ENCODE results near the gene TTC28. TPM values are rescaled to one million over a fixed set of nuclear protein-coding genes. Genes with fewer than 3 reads are reported as not detected.

TTC28 gene
- total and polyA plus RNA-seq, 2 donors, result 2.0 to 5.5 TPM

DNA sequence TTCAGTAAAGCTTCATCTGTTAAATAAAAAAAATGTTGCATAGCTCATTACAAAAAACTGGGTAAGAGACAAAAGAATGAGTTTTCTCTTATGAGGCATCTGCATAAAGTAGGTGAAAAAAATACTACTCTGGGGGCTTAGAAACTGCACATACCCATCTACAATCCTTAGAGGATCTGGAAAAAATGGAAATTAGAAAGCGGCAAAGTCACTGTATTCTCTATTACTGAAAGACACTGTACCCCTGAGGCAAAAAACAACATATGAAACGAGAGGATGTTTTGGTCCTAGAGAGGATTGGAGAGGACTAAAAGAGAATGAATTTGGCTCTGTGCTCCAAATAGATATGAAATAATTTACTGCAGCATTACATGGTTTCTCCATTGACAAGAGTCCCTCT is 553.8 kb downstream of the TTC28 start:
- Histone ChIP-seq H3K27me3 (ENCODE audit: control insufficient read depth in 2 of 2, insufficient read depth in 1 of 2, low read length in 1 of 2) (no peaks in the 10 kb centered on the region), H3K36me3 (ENCODE audit: control insufficient read depth in 2 of 2, insufficient read depth in 2 of 2, low read length in 1 of 2) (no peaks in the 10 kb centered on the region), H3K4me1 (ENCODE audit: control insufficient read depth in 2 of 2, insufficient read depth in 2 of 2, low read length in 2 of 2) (no peaks in the 10 kb centered on the region), H3K4me3 (ENCODE audit: low read length in 2 of 2) (no peak overlapping the region), H3K27ac (ENCODE audit: low read depth in 1 of 2, low read length in 1 of 2) (no peak overlapping the region), H3K9me3 (ENCODE audit: control insufficient read depth in 2 of 2, insufficient read depth in 1 of 2, low read length in 1 of 2) (no peaks in the 10 kb centered on the region)
- WGBS, result 97% methylated on average over 2 of the region's 2 CpGs
- DNase-seq (ENCODE audit: low read depth in 6 of 9, low spot score in 9 of 9), result no peak

DNA sequence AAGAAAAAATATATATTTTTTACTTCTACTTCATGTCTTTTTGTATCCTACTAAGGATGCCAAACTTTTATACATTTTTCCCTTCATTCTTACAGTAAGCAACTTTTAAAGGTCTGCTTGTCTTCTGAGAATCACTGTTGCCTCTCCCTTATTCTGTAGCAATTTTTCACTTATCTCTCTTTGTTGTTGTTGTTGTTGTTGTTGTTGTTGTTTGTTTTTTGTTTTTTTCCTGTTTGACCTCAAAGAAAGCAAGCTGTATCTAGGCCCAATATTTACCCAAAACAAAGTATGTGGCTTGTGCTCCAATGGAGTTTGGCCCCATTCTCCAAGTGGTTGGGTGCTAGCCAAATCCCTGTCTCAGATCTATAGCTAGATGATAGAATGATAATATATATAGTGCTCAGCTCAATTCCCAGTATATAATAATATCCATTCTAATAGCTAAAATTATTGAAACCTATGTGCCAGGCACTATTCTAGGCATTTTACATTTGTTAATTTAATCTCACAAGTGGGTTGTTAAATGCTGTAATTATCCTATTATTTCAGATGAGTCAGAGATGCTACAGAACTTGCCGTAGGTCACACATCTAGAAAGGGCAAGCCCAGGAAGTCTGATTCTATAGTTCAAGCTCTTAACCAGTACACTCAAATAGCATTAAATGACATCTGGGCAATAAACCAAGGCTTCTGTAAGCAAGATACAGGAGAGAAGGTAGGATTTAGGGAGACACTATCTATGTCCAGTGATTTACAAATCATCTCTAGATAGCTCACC is 555.5 kb downstream of the TTC28 start:
- no peak for DNase-seq (ENCODE audit: low read depth in 6 of 9, low spot score in 9 of 9)
- no peak overlapping the region for H3K4me3 ChIP-seq (ENCODE audit: low read length in 2 of 2)
- 98% methylated on average over 1 of the region's 1 CpG for WGBS
- H3K27ac ChIP-seq (ENCODE audit: low read depth in 1 of 2, low read length in 1 of 2), result no peak overlapping the region
- H3K9me3 ChIP-seq (ENCODE audit: control insufficient read depth in 2 of 2, insufficient read depth in 1 of 2, low read length in 1 of 2), result no peaks in the 10 kb centered on the region
- no peaks in the 10 kb centered on the region for H3K36me3 ChIP-seq (ENCODE audit: control insufficient read depth in 2 of 2, insufficient read depth in 2 of 2, low read length in 1 of 2)
- no peaks in the 10 kb centered on the region for H3K4me1 ChIP-seq (ENCODE audit: control insufficient read depth in 2 of 2, insufficient read depth in 2 of 2, low read length in 2 of 2)
- H3K27me3 ChIP-seq (ENCODE audit: control insufficient read depth in 2 of 2, insufficient read depth in 1 of 2, low read length in 1 of 2), result no peaks in the 10 kb centered on the region

DNA sequence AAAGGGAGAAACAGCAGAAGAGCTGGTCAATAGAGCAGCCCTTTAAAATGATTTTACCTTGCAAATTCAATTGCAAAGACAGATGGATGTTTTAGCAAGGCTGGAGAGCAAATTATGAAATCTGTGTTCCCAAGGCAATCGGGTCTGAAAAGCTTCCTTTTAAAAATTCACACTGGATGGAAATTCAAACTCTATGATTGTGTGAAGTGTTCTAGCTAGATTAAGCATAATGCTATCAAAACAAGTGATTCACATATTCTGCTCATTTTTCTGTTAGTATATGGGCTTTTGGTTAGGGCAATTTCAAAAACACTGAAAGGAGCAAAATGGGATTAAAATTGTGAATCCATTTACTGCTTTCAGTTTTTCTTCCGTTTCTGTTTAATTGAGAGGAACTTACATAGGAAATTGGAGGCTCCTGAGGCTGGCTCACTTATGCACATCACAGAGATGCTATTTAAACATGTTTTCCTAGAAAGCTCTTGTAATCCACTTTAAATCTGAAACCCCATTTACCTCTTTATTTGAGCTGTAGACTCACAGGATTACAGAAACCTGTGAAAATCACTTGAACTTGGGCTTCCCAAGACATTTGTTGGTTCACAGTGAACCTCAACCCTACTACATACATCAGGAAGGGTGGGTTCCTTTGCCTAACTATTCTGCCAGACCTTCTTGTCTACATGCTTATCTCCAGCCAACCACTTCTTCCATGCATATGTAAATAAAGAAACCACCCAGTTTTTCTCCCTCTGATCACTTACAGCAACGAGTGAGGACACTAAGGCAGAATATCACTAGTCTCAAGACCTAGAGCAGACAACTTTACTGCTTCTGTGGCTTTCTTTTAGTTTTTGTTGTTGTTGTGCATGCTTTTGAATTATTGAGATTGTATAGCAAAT is 558.7 kb downstream of the TTC28 start:
- Histone ChIP-seq H3K4me1 (ENCODE audit: control insufficient read depth in 2 of 2, insufficient read depth in 2 of 2, low read length in 2 of 2) (no peaks in the 10 kb centered on the region), H3K27ac (ENCODE audit: low read depth in 1 of 2, low read length in 1 of 2) (no peak overlapping the region), H3K9me3 (ENCODE audit: control insufficient read depth in 2 of 2, insufficient read depth in 1 of 2, low read length in 1 of 2) (no peaks in the 10 kb centered on the region), H3K36me3 (ENCODE audit: control insufficient read depth in 2 of 2, insufficient read depth in 2 of 2, low read length in 1 of 2) (no peaks in the 10 kb centered on the region), H3K27me3 (ENCODE audit: control insufficient read depth in 2 of 2, insufficient read depth in 1 of 2, low read length in 1 of 2) (no peaks in the 10 kb centered on the region), H3K4me3 (ENCODE audit: low read length in 2 of 2) (no peak overlapping the region)
- DNase-seq (ENCODE audit: low read depth in 6 of 9, low spot score in 9 of 9), result no peak
- 83% methylated on average over 3 of the region's 3 CpGs for WGBS

DNA sequence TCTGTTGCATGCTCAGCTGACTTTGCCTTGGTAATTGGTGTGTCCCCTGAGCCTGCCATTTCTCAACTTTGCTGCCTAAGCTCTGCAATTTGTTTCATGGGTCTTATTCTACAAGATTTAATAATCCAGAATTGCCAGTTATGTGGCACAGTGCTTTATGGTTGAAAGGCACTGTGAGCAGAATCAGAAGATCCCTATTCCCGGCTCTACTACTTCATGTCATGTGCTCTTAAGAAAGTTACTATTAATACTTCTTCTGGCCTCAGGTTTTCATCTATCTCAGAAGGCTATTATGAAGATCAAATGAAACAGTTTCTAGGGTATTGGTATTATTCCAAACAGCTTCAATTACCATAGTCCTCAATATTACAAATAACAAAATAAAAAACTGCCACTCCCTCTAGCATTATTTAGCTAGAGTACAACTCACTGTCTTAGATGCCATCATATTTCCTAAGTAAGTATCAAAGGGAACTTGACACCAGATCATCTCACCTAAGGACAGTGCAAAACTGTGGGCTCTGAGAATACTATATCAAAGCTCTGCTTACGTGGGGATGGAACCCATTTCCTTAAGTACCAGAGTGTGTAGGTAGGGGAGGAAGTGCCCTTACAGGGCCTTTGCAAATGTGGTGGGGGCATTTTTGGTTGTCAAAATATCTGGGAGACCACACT is 560.5 kb downstream of the TTC28 start:
- 86% methylated on average over 2 of the region's 2 CpGs for WGBS
- no peak for DNase-seq (ENCODE audit: low read depth in 6 of 9, low spot score in 9 of 9)
- H3K9me3 ChIP-seq (ENCODE audit: control insufficient read depth in 2 of 2, insufficient read depth in 1 of 2, low read length in 1 of 2), result no peaks in the 10 kb centered on the region

DNA sequence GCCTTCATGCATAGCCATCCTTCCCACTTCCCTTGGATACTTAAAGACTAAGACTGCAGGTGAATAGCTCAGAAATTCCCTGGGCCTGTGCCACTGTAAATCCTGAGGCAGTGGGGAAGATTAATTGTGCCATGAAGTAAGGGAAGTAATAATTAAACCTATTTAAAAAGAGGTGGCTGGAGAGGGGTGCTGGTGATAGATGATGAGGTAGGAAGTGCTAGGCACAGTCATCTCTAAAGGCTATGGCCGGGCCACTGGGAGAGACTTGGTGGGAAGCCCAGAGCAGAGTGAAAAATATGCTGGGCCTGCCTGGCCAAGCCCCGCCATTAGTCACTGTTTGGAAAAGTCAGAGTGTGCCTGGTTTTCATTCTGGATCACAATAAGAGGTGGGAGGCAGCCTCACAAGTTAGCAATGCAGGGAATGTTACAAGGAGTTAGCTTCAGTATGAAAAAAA is 563.4 kb downstream of the TTC28 start:
- H3K9me3 ChIP-seq (ENCODE audit: control insufficient read depth in 2 of 2, insufficient read depth in 1 of 2, low read length in 1 of 2), result no peaks in the 10 kb centered on the region
- DNase-seq (ENCODE audit: low read depth in 6 of 9, low spot score in 9 of 9), result no peak
- H3K4me1 ChIP-seq (ENCODE audit: control insufficient read depth in 2 of 2, insufficient read depth in 2 of 2, low read length in 2 of 2), result no peaks in the 10 kb centered on the region
- H3K27ac ChIP-seq (ENCODE audit: low read depth in 1 of 2, low read length in 1 of 2), result no peak overlapping the region
- H3K27me3 ChIP-seq (ENCODE audit: control insufficient read depth in 2 of 2, insufficient read depth in 1 of 2, low read length in 1 of 2), result no peaks in the 10 kb centered on the region
- no peaks in the 10 kb centered on the region for H3K36me3 ChIP-seq (ENCODE audit: control insufficient read depth in 2 of 2, insufficient read depth in 2 of 2, low read length in 1 of 2)
- H3K4me3 ChIP-seq (ENCODE audit: low read length in 2 of 2), result no peak overlapping the region
- WGBS, result 95% methylated on average over 2 of the region's 2 CpGs

More for the DNA sequence above, 560.5 kb downstream of the TTC28 start:
- H3K27ac ChIP-seq (ENCODE audit: low read depth in 1 of 2, low read length in 1 of 2), result no peak overlapping the region
- H3K27me3 ChIP-seq (ENCODE audit: control insufficient read depth in 2 of 2, insufficient read depth in 1 of 2, low read length in 1 of 2), result no peaks in the 10 kb centered on the region
- H3K4me3 ChIP-seq (ENCODE audit: low read length in 2 of 2), result no peak overlapping the region
- H3K36me3 ChIP-seq (ENCODE audit: control insufficient read depth in 2 of 2, insufficient read depth in 2 of 2, low read length in 1 of 2), result no peaks in the 10 kb centered on the region
- H3K4me1 ChIP-seq (ENCODE audit: control insufficient read depth in 2 of 2, insufficient read depth in 2 of 2, low read length in 2 of 2), result no peaks in the 10 kb centered on the region

DNA sequence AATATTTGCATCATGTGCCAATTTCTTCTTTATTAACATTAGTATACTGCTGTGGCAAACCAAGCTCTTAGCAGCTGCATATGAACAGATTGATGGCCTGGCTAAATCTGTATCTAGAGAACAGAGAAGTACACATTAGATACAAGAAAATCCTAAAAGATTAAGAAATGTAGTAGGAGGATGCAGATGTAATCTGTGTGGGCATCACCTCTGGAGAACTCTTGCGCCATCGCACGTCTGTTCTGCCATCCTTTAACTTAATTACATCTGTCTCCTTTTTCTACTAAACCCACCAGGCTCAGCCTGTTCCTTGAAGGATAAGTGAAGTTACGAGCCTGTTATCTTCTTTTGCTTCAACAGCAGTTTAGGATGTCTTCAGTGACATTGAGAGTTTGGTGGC is 564.2 kb downstream of the TTC28 start:
- Histone ChIP-seq H3K9me3 (ENCODE audit: control insufficient read depth in 2 of 2, insufficient read depth in 1 of 2, low read length in 1 of 2) (no peaks in the 10 kb centered on the region), H3K4me3 (ENCODE audit: low read length in 2 of 2) (no peak overlapping the region), H3K27me3 (ENCODE audit: control insufficient read depth in 2 of 2, insufficient read depth in 1 of 2, low read length in 1 of 2) (no peaks in the 10 kb centered on the region), H3K36me3 (ENCODE audit: control insufficient read depth in 2 of 2, insufficient read depth in 2 of 2, low read length in 1 of 2) (no peaks in the 10 kb centered on the region), H3K27ac (ENCODE audit: low read depth in 1 of 2, low read length in 1 of 2) (no peak overlapping the region), H3K4me1 (ENCODE audit: control insufficient read depth in 2 of 2, insufficient read depth in 2 of 2, low read length in 2 of 2) (no peaks in the 10 kb centered on the region)
- DNase-seq (ENCODE audit: low read depth in 6 of 9, low spot score in 9 of 9), result no peak
- 96% methylated on average over 4 of the region's 4 CpGs for WGBS

DNA sequence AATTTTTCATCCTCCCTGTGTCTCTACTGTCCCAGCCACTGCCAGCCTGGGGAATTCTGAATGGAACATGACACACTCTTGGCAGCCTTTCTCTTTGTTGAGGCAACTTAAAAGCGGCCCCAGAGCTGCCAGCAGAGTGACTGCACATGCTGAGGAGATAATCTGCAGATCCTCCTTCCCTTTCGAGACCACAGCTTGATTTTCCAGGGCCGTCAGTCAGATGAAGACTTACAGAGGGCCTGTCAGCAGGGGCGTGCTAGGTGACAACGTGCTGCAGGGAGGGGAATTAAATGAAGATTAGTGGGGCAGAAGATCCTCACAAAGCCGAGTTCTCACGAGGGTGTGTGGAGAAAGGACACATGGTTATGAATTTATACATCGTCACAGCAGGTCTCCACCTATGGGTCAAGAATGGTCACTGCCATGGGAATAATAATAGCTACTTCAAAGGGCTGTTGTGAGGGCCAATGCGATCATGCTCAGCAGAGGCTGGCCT is 567.0 kb downstream of the TTC28 start:
- peak in 1 of 9 donors; percentile 9 for DNase-seq (ENCODE audit: low read depth in 6 of 9, low spot score in 9 of 9)
- no peaks in the 10 kb centered on the region for H3K27me3 ChIP-seq (ENCODE audit: control insufficient read depth in 2 of 2, insufficient read depth in 1 of 2, low read length in 1 of 2)
- H3K9me3 ChIP-seq (ENCODE audit: control insufficient read depth in 2 of 2, insufficient read depth in 1 of 2, low read length in 1 of 2), result no peaks in the 10 kb centered on the region
- no peaks in the 10 kb centered on the region for H3K36me3 ChIP-seq (ENCODE audit: control insufficient read depth in 2 of 2, insufficient read depth in 2 of 2, low read length in 1 of 2)
- WGBS, result 80% methylated on average over 9 of the region's 9 CpGs
- H3K27ac ChIP-seq (ENCODE audit: low read depth in 1 of 2, low read length in 1 of 2), result no peak overlapping the region
- H3K4me3 ChIP-seq (ENCODE audit: low read length in 2 of 2), result no peak overlapping the region
- H3K4me1 ChIP-seq (ENCODE audit: control insufficient read depth in 2 of 2, insufficient read depth in 2 of 2, low read length in 2 of 2), result no peaks in the 10 kb centered on the region

DNA sequence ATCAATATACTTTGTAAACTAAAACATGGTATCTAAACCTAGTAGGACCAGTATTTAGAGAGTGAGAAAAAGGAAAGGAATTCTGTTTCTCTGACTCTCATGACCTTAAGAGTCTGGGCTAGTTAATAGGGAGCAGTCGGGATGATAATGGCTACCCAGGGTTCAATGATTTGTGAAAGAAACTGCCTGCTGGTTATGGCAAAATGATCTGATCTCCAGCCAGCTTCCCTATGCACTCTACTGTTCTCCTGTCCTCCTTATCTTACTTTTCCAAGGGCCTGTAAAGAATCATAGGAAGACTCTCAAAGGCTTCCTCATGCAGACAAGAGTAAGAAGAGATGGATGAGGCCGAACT is 567.5 kb downstream of the TTC28 start:
- no peaks in the 10 kb centered on the region for H3K9me3 ChIP-seq (ENCODE audit: control insufficient read depth in 2 of 2, insufficient read depth in 1 of 2, low read length in 1 of 2)
- H3K4me1 ChIP-seq (ENCODE audit: control insufficient read depth in 2 of 2, insufficient read depth in 2 of 2, low read length in 2 of 2), result no peaks in the 10 kb centered on the region
- H3K27me3 ChIP-seq (ENCODE audit: control insufficient read depth in 2 of 2, insufficient read depth in 1 of 2, low read length in 1 of 2), result no peaks in the 10 kb centered on the region
- 98% methylated on average over 2 of the region's 2 CpGs for WGBS
- no peaks in the 10 kb centered on the region for H3K36me3 ChIP-seq (ENCODE audit: control insufficient read depth in 2 of 2, insufficient read depth in 2 of 2, low read length in 1 of 2)
- no peak overlapping the region for H3K4me3 ChIP-seq (ENCODE audit: low read length in 2 of 2)
- no peak overlapping the region for H3K27ac ChIP-seq (ENCODE audit: low read depth in 1 of 2, low read length in 1 of 2)
- no peak for DNase-seq (ENCODE audit: low read depth in 6 of 9, low spot score in 9 of 9)

Data from thymus (tissue), 11 donors.